Hematopoietic multipotent progenitor cell treated with erythropoietin and hydrocortisone succinate and interleukin-3 and kit ligand, for 17 days (in vitro differentiated cells): ENCODE results near the gene TRIM47.

Experiments
- DNase-seq: peaks from one replicate; pipeline ENCODE4 v3.0.0-alpha.2; 2015; ENCODE audit warnings: low spot score

Gene TRIM47

DNA sequence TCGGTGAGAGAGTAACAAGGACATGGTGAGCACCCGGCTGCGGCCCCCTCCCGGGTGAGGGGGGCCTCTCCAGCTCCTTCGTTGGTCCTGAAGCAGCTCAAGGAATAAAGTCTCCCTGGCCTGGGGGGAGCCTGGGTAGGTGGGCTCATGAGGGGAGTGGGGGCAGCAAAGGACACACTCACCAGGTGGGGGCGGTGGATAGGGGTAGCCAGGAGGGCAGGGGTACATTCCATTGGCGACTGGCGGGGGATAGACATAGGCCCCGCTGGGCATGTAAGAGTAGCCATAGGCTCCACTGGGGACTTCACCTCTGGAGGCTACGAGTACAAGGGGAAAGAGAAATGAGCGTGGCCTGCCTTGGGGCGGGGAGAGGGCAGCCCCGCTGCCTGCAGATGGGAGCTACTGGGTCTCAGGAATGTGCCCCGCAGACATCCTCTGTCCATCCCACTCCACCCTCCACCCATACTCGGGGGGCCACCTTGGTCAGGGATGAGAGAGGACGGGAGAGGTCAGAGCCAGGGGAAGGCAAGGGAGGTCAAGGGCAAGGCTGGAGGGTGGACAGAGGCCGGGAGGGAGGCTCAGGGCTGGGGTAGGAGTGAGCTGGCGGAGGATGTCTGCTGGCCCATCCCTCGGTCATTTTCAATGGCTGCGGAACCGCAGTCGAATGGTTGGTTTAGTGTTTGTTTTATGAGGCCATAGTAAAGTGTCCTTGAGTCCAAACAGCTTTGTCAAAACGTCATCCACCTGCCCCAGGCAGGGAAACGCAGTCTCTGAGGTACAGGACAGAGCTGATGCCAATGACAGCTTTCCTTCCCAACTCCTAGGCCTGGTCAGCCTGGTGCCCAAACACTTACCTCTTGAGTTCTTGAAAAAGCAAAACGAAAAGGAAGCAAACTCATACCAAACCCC is 30.5 kb downstream of the TRIM47 start:
- DNase-seq, result no peak

GRCh38 chr17:75846692-75847613 is 31.4 kb downstream of the TRIM47 start:
- no peak for DNase-seq

DNA sequence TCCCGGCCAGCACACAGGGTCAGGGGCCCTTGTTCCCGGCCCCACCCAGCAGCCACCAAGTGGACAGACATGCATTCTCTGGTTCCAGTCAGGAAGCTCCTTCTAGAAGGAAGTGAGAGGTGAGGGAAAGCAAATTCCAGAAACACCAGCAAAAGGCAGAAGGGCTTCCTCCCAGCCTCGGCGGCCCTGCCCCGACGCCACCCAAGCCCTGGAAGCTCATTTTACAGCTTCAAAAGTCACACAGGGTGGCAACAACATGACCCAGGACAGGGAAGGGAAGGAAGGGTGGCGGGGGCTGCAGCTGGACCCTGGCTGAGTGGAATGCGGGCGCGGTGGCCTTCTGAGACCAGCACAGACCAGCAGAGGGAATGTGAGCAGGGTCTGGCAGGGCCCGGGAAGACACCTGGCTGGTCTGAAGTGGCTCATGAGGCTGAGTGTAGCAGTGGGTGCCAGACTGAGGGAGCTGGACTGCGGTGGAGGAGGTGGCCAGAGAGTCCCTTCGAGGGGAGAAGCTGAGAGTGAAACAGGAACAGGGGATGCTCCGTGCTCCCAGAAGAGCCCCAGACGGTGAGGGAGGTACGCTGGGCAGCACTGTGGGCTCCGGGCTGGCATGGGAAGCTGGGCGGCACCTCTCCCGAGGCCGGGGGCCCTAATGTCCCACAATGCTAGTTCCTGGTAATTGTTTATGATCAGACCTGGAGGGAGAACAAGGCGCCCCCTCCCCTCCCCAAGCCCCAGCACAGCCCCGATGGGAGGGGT is 32.3 kb downstream of the TRIM47 start:
- DNase-seq, result no peak

GRCh38 chr17:75845058-75845711 is 33.2 kb downstream of the TRIM47 start:
- DNase-seq, result peak; percentile 92

GRCh38 chr17:75844530-75845057 is 33.8 kb downstream of the TRIM47 start:
- DNase-seq, result peak; percentile 80

DNA sequence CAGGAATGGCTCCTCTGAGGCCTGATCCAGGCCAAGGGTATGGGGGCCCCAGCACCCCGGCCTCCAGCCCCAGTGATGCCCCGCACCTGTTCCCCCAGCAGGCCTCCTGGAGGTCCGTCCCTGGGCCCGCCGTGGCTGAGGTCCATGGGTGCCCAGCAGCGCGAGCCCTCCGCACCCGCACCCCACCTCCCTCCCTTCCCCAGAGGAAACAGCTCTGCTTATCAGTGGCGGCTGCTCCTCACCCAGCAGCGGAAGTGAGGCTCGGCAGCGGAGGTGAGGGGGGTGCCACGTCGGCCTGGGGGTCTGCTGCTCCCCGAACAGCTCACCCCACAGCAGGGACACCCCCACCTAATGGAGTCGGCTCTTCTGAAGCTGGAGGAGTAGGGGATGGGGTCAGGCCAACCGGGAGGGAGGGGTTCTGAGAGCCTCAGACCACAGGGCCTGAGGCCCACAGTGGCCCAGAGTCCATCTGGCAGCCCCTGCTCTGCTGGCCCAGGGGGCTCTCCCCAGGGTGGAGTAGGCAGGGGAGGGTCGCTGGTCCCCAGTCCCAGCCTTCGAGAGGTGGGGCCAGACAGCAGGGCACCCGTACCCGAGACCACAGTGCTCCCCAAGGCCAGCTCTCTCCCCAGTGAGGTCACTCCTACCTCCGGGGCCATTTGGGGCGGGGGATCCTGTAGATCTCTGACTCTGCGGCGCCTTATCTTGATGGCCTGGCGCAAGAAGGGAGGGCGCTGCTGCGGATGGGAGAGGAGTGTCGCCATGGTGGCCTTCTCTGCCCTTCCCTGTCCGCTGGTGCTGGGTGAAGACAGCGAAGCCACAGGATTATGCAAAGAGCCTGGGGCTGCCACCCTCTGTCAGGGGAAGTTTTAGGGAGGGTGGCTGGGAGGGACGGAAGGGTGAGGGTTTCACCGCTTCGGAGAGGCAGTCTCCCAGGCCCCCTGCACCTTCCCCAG is 34.5 kb downstream of the TRIM47 start, which contains the start of gene UNC13D:
Gene UNC13D, minus strand, starts transcription at position 828 of the 953 bp plus-strand sequence. Its CDS starts 67 bp downstream, at position 761.
- DNase-seq, result peak; percentile 75

DNA sequence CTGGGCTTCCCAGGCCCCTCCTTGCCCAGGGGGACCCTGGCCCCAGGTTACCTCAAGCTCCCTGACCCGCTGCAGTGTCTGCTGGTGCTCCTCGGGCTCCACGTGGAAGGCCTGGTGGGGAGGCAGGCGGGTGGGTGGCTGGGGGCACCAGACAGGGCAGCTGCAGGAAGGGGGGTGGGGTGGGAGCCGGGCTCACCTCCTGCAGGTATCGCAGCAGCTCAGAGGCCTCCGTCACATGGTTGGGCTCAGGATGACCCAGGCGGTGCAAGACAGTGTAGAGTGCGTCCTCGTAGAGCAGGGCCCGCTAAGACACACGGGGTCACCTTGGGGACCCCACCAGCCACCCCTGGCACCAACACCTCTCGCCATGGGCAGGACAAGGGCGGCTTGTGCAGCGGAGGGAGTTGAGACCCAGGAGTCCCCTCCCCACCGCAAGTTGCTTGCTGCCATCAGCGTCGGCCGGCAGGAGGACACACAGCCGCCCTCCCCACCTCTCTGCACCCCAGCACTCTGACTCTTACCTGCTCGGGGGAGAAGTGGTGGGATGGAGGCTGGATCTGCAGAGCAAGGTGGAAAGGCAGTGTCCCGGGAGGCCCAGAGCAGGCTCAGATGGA is 35.3 kb downstream of the TRIM47 start:
- DNase-seq, result no peak

- DNase-seq, result no peak
Measured at GRCh38 chr17:75842411-75842810, 36.0 kb downstream of the TRIM47 start.

GRCh38 chr17:75840799-75841164 is 37.6 kb downstream of the TRIM47 start:
- DNase-seq, result no peak

- DNase-seq, result no peak
Measured at GRCh38 chr17:75839942-75840798, 38.2 kb downstream of the TRIM47 start.

DNA sequence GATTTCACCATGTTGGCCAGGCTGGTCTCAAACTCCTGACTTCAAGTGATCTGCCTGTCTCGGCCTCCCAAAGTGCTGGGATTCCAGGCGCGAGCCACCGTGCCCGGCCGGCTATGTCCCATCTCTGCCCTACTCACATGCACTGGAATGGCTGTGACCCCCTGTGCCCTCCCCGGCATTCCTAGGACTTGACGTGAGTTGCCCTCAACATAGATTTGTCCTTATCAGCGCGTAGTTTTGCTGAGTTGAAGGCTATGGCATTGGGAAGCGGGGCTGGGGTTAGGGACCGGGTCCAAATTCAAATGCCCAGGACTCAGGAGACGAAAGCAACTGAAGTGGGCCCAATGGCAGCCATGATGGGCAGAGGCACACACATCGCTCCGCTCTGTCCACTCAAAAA is 40.0 kb downstream of the TRIM47 start:
- DNase-seq, result no peak

DNA sequence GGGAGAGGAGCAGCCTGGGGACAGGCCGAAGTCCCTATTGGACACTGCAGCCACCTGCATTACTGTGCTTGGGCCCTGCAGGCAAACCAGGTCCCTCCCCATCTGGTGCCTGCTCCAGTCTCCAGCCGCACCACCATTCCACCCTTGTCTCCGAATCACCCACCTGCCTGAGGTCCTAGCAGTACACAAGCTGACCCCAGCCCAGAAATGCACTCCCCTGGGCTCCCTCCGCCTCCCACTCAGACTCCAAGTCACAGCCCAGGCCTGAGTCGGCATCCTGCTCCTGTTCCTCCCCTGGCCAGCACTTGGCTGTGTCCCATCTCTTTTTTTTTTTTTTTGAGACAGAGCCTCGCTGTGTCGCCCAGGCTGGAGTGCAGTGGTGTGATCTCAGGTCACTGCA is 40.5 kb downstream of the TRIM47 start:
- DNase-seq, result no peak

DNA sequence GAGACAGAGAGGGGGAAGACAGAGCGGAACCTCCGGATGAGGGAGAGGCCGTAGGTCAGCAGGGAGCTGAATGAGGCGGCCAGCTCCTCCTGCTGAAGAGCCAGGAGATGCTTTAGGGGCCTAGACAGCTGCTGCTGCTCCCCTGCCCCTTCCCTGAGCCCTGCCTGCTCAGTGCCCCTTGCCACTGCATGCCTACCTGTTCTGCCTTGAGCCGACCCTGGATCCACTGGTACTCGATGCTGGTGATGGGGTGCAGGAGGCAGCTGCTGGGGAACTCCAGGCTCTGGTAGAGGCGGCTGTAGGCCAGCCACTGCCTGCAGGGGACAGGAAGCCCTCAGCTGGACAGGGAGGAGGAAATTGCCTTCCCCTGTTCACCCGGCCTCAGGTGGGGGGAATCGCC is 41.8 kb downstream of the TRIM47 start:
- no peak for DNase-seq

DNA sequence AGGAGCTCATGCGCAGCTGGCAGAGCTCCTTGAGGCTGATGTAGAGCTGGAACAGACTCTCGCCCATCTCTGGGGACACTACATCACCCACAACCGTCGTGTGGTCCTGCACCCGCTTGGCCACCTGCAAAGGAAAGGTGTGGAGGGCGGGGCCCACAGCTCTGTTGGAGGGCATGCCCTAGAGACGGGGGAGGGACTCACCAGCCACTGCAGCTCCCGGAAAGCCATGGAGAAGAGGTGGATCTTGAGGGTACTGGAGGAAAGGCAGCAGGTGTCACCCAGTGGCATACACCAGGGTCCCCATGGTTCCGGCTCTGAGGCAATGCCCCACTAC is 42.8 kb downstream of the TRIM47 start:
- no peak for DNase-seq

DNA sequence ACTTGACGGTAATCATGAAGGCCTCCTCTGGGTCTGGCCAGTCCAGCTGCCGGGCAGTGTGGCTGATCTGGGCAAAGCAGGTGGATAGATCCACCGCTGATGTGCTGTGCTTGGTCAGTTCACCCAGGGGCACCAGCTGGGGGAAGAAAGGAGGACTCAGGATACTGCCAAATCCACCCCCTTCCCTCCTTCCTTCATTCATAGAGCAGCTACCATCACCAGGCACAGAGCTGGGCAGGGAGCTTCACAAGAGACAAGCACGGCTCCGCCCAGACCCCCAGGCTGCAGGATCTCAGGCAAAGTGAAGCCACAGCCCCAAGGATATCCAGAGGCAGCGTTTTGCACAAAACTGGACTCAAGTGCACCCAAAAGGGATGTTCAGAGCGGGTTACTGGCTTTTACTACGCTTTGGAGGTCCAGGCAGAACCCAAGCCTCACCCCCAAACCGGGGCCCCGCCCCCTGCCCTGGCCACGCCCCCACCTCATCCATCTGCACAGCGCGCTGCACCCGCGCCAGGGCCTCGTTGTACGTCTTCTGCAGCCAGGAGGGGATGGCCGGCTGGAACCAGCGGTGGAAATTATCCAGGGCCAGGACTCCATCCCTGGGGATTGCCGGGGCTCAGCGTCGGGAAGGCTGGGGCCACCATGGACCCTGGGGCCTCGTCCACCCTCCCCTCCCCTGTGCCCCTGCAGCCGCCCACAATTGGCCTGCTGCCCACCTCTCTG is 43.3 kb downstream of the TRIM47 start:
- no peak for DNase-seq

GRCh38 chr17:75834279-75834920 is 44.0 kb downstream of the TRIM47 start:
- DNase-seq, result no peak

- DNase-seq, result no peak
Measured at GRCh38 chr17:75832652-75833400, 45.6 kb downstream of the TRIM47 start.
